ENCODE measurements around the gene CDKL5.

GRCh38 chrX:18428006-18428405 lies 2.6 kb downstream of the CDKL5 start:
- TF ChIP-seq POLR2AphosphoS5 (IDR thresholded peaks at IDR 0.05; ENCODE audit: low read depth, low read length), result no peak
- TF ChIP-seq, protein P1, sequence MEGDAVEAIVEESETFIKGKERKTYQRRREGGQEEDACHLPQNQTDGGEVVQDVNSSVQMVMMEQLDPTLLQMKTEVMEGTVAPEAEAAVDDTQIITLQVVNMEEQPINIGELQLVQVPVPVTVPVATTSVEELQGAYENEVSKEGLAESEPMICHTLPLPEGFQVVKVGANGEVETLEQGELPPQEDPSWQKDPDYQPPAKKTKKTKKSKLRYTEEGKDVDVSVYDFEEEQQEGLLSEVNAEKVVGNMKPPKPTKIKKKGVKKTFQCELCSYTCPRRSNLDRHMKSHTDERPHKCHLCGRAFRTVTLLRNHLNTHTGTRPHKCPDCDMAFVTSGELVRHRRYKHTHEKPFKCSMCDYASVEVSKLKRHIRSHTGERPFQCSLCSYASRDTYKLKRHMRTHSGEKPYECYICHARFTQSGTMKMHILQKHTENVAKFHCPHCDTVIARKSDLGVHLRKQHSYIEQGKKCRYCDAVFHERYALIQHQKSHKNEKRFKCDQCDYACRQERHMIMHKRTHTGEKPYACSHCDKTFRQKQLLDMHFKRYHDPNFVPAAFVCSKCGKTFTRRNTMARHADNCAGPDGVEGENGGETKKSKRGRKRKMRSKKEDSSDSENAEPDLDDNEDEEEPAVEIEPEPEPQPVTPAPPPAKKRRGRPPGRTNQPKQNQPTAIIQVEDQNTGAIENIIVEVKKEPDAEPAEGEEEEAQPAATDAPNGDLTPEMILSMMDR (IDR thresholded peaks at IDR 0.05), result no peak

Measured in Panc1 (cell line).